IgD-negative memory B cell (primary cell): ENCODE data around the gene GOLGA7B. TPM values are rescaled to one million over a fixed set of nuclear protein-coding genes. Genes with fewer than 3 reads are reported as not detected.

ENCODE experiments used
- polyA plus RNA-seq: library from polyadenylated mRNA; unstranded; fragments of 300-500 nt; fragmentation: Illumina TruSeq; gene quantifications from one replicate; pipeline ENCODE4 v1.2.3, GENCODE V29; 2021

The GOLGA7B gene
- polyA plus RNA-seq, 1 donor from 2014 or later: not detected

Other genes starting within 250 kb of the GOLGA7B start
- gene MORN4, start 216.3 kb upstream of the GOLGA7B start, polyA plus RNA-seq: 2.1 TPM
- gene PI4K2A, start 209.2 kb upstream of the GOLGA7B start, polyA plus RNA-seq: 10.0 TPM
- 3.3 TPM for gene AVPI1, start 162.6 kb upstream of the GOLGA7B start, polyA plus RNA-seq
- 0.40 TPM for gene MARVELD1, start 136.1 kb upstream of the GOLGA7B start, polyA plus RNA-seq
- 35.4 TPM for gene ZFYVE27, start 112.7 kb upstream of the GOLGA7B start, polyA plus RNA-seq
- gene SFRP5, start 77.8 kb upstream of the GOLGA7B start, polyA plus RNA-seq: not detected
- gene CRTAC1, start 180.8 kb downstream of the GOLGA7B start, polyA plus RNA-seq: not detected